Kidney glomerular epithelial cell (primary cell): Measurements from ENCODE around the gene TMEM256.

Source experiments
- DNase-seq: peaks from one replicate; lab custom pipeline; 2025; lab: John Stamatoyannopoulos, UW

TMEM256 gene

DNA sequence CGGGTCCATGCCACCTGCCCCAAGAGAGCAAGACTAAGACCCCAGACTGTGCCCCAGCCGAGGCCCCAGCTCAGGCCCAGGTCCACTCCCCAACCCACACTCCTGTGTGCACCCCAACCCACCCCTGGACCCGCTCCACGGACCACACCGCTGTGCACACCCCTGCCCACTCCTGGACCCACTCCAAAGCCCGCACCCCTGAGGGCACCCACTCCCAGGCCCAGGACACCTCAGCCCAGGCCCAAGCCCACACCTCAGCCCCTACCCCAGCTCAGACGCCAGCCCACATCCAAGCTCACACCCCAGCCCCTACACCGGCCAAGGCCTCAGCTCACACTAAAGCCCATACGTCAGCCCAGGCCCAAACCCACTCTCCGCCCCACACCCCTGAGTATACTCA, 25.8 kb upstream of the TMEM256 start:
- DNase-seq = no peak

DNA sequence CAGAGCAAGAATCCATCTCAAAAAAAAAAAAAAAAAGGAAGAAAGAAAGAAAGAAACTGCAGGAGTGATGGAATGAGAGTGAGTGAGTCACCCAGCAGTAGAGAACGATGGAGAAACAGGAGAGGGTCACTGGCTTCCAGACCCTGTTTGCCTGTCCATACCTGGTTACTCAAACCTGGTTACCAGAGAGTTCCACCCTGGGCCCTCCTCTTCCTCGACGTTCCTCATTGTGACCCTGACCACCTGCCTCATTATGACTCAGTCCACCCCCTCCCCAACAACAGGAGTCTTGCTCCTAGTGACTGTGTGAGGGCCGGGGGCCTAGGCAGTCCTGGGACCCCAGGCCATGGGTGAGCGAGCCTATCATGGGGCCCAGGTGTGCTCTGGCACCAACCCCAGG, 24.7 kb upstream of the TMEM256 start, which contains the start of gene SPEM3:
TSS of gene SPEM3 (plus strand) at position 301 of the 400 bp plus-strand sequence. CDS start at position 347, 46 bp downstream.
- DNase-seq = no peak

- DNase-seq = no peak
Observed at GRCh38 chr17:7427549-7427948, 23.7 kb upstream of the TMEM256 start.

GRCh38 chr17:7426896-7427489, 23.1 kb upstream of the TMEM256 start:
- DNase-seq = no peak

GRCh38 chr17:7426203-7426863, 22.4 kb upstream of the TMEM256 start:
- DNase-seq = no peak

GRCh38 chr17:7425756-7426155, 21.9 kb upstream of the TMEM256 start:
- DNase-seq = no peak

DNA sequence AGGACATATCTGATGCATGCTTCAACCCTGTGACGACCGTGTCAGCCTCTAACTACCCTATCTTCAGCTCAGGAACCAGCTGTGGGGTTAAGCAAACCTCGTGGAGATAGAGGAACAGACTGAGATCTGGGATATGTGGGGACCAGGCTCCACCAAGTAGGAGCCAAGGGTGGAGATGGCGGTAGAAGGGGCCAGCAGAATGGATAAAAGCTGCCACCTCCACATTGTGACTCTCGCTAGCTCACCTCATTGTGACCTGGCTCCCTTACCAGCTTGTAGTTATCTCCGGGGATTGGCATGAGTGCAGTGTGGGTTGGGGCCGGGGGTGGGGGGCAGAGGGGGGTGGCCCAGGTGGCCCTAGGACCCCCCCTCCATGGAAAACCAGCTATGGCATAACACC, 21.4 kb upstream of the TMEM256 start, which contains the start of gene SPEM2:
TSS of gene SPEM2 (plus strand) at position 301 of the 400 bp plus-strand sequence. CDS start at position 374, 73 bp downstream.
- DNase-seq = no peak

DNA sequence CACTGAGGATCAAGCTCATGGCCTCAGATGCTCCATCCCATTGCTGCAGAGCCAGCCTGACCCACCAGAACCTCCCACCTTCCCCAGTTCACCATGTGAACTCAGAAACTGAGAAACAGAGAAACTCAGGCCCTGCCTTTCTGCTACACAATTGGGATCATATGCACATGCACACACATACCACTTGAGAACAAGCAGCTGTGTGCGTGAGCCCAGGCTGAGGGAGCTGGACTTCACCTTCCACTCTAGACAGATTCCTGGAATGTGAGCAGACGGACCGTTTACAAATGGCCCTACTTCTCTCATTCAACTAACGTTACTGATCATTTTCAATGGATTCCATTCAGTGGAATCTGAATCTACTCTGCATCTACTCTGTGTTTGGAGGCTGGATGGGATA, 19.8 kb upstream of the TMEM256 start:
- no peak for DNase-seq

DNA sequence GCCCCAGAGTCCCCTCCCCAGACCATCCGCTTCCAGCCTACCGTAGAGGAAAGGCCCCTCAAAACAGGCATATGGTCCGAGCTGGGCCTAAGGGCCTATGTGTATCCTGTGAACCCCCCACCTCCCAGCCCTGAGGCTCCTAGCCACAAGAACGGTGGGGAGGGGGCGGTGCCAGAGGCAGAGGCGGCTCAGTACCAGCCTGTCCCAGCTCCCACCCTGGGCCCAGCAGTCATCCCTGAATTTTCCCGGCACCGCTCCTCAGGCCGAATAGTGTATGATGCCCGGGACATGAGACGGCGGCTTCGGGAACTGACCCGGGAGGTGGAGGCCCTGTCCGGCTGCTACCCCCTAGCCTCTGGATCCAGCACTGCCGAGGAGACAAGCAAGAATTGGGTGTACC, 17.3 kb upstream of the TMEM256 start:
- no peak for DNase-seq

DNA sequence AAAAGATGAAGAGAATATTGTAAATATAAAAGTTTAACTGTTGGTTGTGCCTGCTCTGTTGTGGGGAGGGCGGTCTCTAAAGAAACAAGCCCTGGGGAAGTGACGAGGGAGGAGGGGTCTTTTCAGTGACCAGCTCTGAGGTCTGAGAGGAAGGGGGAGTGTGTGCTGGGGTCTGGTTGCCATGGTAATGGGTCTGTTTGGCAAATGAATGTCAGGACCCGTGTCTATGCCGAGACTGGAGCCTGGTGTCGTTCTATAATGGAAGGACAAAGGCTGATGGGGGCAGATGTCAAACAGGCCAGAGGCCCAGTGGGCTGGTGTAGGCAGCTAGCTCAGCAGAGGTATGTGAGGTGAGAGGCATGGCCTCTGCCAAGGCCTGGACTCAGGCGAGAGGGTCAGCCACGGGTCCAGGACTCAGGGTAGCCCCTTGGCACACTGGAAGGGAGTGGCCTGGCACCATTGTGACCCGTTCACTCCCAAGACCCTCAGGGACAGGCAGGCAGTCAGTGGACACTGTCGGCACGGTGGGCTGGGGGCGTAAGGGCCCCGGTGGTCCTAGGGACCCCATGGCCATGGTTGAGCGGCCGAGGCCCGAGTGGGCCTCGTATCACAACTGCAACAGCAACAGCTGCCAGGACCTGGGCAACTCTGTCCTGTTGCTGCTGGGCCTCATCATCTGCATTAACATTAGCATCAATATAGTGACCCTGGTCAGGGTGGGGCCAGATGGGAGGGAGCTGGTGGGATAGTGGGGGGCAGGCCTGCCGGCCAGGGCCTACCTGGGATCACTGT, 16.1 kb upstream of the TMEM256 start, which contains the start of gene SPEM1:
TSS of gene SPEM1 (plus strand) at position 506 of the 792 bp plus-strand sequence. CDS start at position 567, 61 bp downstream.
- DNase-seq = no peak

DNA sequence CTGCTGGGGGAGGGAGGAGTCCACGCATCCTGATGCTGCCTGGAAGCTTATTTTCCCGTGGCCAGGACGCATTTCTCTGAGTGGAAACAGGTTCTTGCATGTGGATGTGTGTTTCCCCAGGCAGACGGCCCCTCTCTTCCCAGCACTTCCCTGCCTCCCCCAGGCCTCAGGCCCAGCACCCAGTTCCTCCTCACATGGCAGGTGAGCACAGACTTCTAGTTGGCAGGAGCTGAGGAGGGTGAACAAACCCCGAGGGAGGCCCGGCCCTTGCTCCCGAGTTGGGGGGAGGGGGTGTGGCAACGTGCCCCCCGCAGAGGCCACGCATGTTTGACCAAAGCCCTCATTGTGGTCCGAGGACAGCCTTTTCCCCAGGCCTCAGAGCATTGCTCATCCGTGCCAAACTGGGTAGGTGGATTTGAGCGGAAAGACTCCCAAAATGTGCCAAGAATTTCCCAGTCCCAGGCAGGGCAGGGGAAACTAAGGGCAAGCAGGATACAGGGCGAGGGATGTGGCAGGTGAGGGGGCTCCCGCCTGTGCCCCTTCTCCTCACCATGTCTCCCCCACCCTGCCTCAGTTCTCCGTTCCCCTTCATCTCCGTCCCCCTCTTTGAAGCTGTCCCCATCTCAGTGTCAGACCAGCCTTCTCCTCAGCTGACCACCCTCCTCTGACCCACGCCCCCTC, 14.7 kb upstream of the TMEM256 start:
- no peak for DNase-seq

- DNase-seq = no peak
Observed at GRCh38 chr17:7417056-7417655, 13.3 kb upstream of the TMEM256 start.

GRCh38 chr17:7416323-7416722, 12.4 kb upstream of the TMEM256 start:
- no peak for DNase-seq

- no peak for DNase-seq
Observed at GRCh38 chr17:7415784-7416183, 11.9 kb upstream of the TMEM256 start.

GRCh38 chr17:7414837-7415236, 10.9 kb upstream of the TMEM256 start:
- DNase-seq = no peak

DNA sequence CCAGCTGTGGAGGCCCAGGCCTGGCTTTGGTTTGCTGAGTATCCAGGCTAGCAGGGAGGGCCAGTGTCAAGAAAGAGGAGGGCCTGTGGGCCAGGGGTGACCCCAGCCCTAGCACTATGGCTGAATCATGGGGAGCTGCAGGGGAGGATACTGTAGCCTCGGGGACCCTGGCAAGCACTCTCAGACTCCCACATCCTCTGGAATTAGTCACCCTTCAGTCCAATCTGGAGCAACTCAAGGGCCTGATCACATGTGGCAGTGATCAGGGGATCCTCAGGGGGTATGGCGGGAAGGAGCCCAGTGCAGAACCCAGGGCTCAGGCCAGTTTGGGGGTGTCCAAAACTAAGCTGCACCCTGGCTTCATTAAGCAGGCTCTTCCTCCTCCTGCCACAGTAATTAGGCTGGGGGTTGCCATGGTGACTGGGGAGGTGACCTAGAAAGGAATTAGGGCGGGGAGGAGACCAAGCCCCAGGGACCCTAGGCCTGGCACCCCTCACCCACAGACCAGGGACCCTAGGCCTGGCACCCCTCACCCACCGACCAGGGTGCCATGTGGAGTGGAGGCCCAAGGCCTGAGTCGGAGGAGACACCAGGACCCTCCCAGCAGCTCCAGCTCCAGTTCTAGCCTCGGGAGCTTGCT, 9.6 kb upstream of the TMEM256 start:
- DNase-seq = no peak

DNA sequence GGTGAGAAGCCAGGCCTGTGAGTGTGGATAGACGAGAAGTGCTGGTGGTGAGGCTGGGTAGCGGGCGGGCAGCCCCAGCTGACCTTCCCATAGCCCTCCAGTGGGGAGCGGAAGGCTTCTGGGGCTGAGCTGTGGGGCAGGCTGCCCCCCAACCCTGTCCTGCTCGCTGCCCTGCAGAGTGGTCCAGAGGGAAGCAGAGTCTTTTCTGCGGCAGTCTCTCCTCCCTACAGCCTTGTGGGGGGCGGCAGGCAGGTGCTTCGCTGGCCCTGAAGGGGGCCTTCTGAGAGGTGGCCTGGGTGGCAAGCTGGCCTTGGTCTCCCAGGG, 7.5 kb upstream of the TMEM256 start:
- DNase-seq = no peak

GRCh38 chr17:7410634-7411426, 6.9 kb upstream of the TMEM256 start:
- no peak for DNase-seq

DNA sequence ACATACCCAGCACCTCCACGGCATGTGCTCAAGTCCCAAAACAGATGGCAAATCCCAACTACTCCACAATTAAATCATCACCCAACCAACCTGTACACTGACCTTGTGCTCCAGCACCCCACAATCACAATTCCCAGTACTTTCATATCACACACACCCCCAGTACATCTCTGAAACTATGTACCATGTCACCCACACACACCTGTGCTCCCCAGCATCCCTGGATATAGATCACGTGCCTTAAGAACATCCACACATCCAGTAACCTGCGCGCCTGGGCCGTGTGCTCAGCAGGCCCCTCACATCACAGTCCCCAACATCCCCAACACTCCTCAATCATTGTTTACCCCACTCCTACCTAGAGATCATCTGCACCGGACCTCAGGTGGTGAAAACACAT, 5.8 kb upstream of the TMEM256 start:
- DNase-seq = no peak

DNA sequence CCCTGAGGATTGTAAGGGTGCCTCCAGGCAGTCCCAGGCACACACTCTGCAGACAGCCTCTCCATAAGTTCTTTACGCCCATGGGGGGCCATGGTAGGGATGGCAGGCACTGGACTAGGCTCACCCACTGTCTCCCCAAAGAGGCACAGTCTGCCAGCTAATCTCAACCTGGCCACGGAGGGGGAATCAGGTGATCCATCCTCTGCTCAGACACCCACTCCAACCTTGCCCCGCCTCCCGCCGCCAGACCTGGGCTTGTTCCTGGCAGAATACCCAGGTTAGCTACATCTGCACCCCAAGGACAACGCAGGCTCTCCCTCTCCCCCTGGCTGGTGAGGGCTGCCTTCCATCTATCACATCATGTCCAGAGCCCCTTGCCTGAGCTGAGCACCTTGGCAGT, 5.0 kb upstream of the TMEM256 start:
- no peak for DNase-seq

DNA sequence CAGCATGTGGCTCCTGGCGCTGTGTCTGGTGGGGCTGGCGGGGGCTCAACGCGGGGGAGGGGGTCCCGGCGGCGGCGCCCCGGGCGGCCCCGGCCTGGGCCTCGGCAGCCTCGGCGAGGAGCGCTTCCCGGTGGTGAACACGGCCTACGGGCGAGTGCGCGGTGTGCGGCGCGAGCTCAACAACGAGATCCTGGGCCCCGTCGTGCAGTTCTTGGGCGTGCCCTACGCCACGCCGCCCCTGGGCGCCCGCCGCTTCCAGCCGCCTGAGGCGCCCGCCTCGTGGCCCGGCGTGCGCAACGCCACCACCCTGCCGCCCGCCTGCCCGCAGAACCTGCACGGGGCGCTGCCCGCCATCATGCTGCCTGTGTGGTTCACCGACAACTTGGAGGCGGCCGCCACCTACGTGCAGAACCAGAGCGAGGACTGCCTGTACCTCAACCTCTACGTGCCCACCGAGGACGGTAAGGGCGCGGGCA, 4.4 kb upstream of the TMEM256 start:
- DNase-seq = no peak
